Inflammatory macrophage (primary cell): ENCODE measurements around the gene NDOR1.
"Not testable (repeated sequence)": the region's sequence is repeated elsewhere in the genome, so short reads cannot be mapped to it uniquely, and the experiment has no call there.

Source experiments
- DNase-seq, 2 donors: peaks; one replicate each; pipeline ENCODE4 v3.0.0-alpha.2; 2020 to 2022

The NDOR1 gene

DNA sequence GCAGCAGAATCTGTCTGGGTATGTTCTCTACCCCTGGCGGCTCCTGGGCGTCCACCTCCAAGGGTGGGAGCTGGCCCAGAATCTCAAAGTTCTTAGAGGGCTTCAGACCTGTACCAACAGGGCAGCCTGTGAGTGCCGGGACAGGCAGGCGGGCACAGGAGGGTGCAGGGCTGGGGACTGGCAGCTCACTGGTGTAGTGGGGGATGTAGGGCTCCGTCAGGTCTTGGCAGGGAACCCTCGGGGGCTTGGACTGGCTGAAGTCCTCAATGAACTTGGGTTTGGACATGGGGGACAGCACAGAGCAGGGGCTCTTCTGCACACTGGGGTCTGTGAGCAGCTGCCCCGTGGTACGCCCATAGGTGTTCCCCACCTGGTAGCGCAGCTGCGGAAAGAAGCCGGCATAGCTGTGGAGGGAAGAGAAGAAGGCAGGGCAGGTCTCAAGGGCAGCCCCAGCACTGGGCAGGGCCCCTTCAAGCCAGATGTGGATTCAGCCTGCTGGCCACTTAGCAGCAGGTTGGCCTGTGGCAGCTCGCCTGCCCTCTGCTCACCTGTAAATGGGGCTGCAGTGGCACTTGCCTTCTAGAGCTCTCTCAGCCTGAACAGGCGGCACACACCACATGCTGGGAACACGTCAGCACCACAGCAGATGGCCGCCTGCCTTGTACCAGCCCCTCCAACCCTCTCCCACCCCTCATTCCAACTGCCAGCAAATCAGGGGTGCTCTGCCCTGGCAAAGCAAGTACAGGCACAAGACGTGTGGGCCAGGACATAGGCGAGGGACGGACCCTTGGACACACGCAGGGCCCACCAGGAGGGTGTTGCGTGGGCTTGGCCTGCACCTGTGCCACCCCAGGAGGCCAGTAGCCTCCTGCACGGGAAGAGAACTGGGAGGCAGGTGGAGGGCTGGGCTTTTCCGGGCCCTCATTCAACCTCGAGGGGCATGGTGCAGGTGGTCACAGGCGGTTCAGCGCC, 40.2 kb downstream of the NDOR1 start:
- no peak for DNase-seq

- no peak for DNase-seq
Observed at GRCh38 chr9:137247135-137247915, 41.8 kb downstream of the NDOR1 start.

DNA sequence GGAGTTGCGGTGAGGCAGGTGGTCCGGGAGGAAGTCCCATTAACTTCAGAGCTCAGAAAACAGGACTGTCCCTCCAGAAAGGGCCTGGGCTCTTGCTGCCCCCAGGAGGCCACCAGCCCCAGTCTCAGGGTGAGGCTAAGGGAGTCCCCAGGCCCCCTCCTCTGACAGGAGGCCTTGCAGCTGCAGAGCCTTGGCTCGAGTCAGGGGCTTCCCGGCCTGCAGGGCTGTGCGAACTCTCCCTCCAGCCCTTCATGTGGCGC, 42.3 kb downstream of the NDOR1 start:
- no peak for DNase-seq

GRCh38 chr9:137250329-137251193, 45.1 kb downstream of the NDOR1 start:
- no peak for DNase-seq

- no peak for DNase-seq
Observed at GRCh38 chr9:137251194-137251461, 45.6 kb downstream of the NDOR1 start, which contains the start of gene STPG3. STPG3 (plus strand) TSS chr9:137251286; CDS start chr9:137251287, 1 bp downstream.

- no peak for DNase-seq
Observed at GRCh38 chr9:137251490-137252268, 46.2 kb downstream of the NDOR1 start.

DNA sequence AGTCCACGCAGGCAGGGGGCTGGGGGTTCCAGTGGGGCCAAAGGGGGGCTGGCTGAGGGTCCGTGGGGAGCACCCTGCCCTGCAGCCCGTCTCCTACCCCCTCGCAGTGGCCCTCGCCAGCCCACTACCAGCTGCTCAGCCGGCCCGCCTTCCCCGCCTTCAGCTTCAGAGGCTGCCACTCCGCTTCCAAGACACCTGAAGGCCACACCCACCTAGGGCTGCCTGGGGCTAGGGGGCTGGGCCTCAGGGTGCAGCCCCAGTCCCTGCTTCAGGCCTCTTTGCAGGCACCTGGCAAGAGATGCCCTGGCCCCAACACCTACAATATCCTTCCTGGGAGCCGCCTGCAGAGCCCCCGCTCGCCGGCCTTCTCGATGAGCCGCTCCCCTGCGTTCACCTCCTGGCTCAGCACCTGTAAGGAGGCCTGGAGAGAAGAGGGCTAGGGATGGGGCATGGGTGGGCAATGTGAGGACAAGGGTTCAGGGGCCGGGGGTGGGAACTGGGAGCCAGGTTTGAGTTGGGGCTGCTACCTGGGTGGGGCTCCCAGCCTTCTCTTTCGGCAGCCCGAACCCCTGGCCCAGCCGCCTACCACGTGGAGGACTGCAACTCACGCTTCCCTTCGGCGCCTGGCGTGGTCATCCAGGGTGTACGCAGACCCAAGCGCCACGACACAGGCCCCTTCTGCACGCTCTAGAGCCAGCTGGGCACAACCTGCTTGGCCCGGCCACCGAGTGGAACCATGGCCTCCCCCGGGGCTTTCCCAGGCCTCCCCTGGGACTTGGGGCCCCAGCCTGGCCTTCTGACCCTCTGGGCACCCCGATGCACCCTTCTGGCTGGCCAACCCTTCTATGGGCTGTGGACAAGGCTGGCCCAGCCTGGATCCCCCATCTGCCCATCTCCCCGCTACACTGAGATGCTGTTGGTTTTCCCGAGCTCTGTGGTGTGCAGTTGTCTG, 47.3 kb downstream of the NDOR1 start:
- DNase-seq: no peak

GRCh38 chr9:137253717-137254623, 48.5 kb downstream of the NDOR1 start:
- DNase-seq: no peak

DNA sequence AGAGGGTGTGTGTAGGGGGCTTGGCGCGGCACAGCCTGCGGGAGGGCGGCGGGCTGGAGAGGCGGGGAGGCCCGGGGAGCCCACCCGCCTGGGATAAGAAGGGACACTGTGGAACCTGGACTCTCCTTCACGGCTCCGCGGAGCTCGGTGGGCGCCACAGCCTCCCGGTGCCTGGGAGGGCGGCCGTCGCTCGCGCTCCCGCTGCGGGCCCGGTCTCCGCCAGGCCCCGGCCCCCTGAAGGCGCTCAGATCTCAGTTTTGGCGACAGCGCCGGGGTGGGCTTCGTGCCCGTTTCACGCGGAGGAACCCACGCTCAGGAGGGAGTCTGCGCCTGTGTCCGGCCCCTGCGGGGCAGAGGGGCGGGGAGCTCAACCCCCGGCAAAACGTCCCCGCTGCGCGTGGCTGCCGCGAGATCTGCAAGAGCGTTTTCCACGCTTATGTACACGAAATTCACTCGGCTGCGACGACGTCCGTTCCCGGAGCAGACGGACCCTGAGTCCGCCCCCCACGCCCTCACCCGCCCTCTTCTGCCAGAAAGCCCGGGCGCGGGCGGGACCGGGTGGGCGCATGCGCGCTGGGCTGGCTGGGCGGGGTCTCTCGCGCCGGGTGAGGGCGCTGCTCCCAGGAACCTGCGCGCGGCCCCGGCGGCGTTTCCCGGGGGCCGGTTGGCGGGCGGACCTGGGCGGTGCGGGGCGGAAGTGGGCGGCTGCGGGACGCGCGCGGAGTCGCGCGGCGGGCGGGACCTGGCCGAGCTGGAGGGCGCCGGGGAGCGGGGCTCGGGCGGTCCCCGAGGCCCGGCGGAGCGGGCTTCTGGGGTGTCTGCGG, 49.3 kb downstream of the NDOR1 start, which contains the start of gene NELFB:
Gene NELFB (plus strand): TSS at position 704 of the 824 bp plus-strand sequence.
- DNase-seq: peak; percentile 90 to 91

DNA sequence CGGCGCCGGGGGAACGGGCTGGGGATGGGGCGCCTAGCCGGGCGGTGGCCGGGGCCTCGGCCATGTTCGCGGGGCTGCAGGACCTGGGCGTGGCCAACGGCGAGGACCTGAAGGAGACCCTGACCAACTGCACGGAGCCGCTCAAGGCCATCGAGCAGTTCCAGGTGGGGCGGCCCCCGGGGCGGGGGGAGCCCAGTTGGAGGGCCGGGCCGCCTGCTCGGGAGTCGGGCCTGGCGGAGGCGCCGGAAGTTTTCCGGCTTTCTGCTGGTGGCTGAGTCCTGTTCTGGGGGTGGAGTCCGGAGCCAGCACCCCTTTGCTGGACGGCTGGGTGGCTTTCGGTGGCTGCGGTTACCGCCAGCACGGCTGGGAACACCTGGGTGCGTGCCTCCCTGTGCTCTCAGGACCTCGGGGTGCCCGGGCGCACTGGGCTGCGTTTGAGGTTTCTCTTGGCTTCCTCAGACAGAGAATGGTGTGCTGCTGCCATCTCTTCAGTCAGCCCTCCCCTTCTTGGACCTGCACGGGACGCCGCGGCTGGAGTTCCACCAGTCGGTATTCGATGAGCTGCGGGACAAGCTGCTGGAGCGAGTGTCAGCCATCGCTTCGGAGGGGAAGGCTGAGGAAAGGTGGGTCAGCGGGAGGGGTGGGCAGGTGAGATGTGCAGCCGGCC, 50.1 kb downstream of the NDOR1 start:
- DNase-seq: peak in 1 of 2 donors; percentile 34

DNA sequence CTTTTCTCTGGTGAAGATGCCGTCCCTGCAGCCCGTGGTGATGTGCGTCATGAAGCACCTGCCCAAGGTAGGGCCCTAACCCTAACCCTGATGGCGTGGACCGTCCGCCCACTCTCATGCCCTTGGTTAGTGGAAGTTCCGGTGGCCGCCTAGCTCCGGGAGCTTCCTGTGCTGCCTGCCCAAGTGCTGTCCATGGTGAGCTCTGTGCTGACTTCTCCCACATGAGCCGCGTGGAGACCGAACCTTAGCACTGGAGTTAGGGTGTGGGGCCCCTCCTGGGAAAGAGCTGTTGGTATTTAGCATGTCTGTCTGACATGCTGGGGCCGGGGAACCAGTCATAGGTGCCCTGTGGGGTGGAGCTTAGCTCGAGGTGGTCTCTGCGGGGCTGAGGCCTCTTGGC, 50.9 kb downstream of the NDOR1 start:
- no peak for DNase-seq

GRCh38 chr9:137256856-137257255, 51.4 kb downstream of the NDOR1 start:
- DNase-seq: no peak

- not testable (repeated sequence) for DNase-seq
Observed at GRCh38 chr9:137262173-137262908, 56.8 kb downstream of the NDOR1 start.

- no peak for DNase-seq
Observed at GRCh38 chr9:137262909-137263285, 57.4 kb downstream of the NDOR1 start.

DNA sequence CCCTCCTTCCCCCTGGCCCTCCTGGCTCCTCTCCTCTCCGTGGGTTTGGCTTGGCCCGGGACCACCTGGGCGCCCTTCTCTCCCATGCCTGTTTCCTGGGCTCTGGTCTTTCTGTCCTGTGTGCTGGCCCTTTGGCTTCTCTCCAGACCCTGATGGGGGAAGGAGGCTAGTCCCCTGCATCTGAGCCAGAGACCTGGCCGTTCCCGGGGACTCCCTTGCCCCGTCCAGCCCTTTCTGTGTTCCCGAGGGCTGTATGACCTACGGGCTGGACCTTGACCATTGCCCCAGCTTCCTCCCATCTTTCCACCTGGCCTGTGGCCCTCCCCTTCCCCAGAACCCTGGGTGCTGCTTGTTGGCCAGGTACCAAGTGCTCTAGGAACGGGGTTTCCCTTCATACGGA, 58.0 kb downstream of the NDOR1 start:
- DNase-seq: no peak

GRCh38 chr9:137264067-137264466, 58.6 kb downstream of the NDOR1 start:
- DNase-seq: no peak

- no peak for DNase-seq
Observed at GRCh38 chr9:137265496-137266161, 60.1 kb downstream of the NDOR1 start.
